Esophagus (tissue), 2 donors: ENCODE data around the gene SPDYE6. TPM values are rescaled to one million over a fixed set of nuclear protein-coding genes. Genes with fewer than 3 reads are reported as not detected.
A peak's percentile ranks its signal among the peaks of the same experiment; 100 is the strongest.
"Not testable (repeated sequence)": the region's sequence is repeated elsewhere in the genome, so short reads cannot be mapped to it uniquely, and the experiment has no call there.

Experiments
- H3K27ac ChIP-seq, 2 donors: one replicate each; pipeline ENCODE4 v1.5.1; 2013; ENCODE audit warnings: low read depth in 2 of 2, mild to moderate bottlenecking in 2 of 2, inconsistent platforms in 1 of 2, low read length in 1 of 2, moderate library complexity in 1 of 2
- H3K27me3 ChIP-seq, 2 donors: one replicate each; pipeline ENCODE4 v1.6.1; 2013; ENCODE audit warnings: low read length in 2 of 2, control low read depth in 1 of 2, mild to moderate bottlenecking in 1 of 2; ENCODE audit not compliant: insufficient read depth in 2 of 2, control insufficient read depth in 1 of 2
- H3K36me3 ChIP-seq, 2 donors: one replicate each; pipeline ENCODE4 v1.6.1; 2013; ENCODE audit warnings: low read length in 1 of 2; ENCODE audit not compliant: control insufficient read depth in 2 of 2, insufficient read depth in 2 of 2
- H3K4me1 ChIP-seq, 2 donors: one replicate each; pipeline ENCODE4 v1.6.1; 2013; ENCODE audit warnings: low read length in 1 of 2; ENCODE audit not compliant: control insufficient read depth in 2 of 2, insufficient read depth in 2 of 2
- H3K4me3 ChIP-seq, 2 donors: one replicate each; pipeline ENCODE4 v1.5.1; 2013; ENCODE audit warnings: low read length in 2 of 2, mild to moderate bottlenecking in 2 of 2, low read depth in 1 of 2, moderate library complexity in 1 of 2
- H3K9me3 ChIP-seq, 2 donors: one replicate each; pipeline ENCODE4 v1.6.1; 2013; ENCODE audit warnings: mild to moderate bottlenecking in 2 of 2, low read depth in 1 of 2, low read length in 1 of 2, moderate library complexity in 1 of 2; ENCODE audit not compliant: control insufficient read depth in 2 of 2, insufficient read depth in 1 of 2
- WGBS, 2 donors: extraction: QIAGEN DNeasy Blood & Tissue Kit; methylation state at CpG; one replicate each; pipeline ENCODE4 v1.1.7; 2013; 5-methylcytosine and 5-hydroxymethylcytosine counted together
- polyA plus RNA-seq, 2 donors: library from polyadenylated mRNA; stranded (reverse); fragments of 200-250 nt; gene quantifications; one replicate each; pipeline ENCODE4 v1.2.3, GENCODE V29; 2013
- donor health status: healthy with polysubstance abuse.
- donor health status: Bipolar disorder and iron deficiency.

The SPDYE6 gene, protein sequence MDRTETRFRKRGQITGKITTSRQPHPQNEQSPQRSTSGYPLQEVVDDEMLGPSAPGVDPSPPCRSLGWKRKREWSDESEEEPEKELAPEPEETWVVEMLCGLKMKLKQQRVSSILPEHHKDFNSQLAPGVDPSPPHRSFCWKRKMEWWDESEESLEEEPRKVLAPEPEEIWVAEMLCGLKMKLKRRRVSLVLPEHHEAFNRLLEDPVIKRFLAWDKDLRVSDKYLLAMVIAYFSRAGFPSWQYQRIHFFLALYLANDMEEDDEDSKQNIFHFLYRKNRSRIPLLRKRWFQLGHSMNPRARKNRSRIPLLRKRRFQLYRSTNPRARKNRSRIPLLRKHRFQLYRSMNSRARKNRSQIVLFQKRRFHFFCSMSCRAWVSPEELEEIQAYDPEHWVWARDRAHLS
- polyA plus RNA-seq, result under 1 TPM in 1 of 2 donors, not detected in 1; 0.22 TPM

DNA sequence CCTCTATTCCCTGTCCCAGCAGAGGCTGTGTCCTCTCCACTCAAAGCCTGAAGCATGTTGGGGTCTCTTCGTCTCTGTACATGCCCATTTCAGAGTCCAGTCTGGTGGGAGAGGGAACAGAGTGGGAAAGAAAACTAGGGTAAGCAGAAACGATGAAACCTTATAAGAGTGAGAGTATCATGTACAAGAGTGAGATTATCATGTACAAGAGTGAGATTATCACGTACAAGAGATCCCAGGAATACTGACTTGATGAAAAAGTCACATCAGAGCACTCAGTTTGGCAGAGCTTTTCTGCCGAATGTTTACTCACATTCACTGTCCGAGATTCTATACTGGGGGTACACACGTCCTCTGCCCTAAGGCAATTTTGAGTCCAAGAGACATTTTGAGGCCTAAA, at the start of gene SPDYE6:
Gene SPDYE6, minus strand, starts transcription at position 101 of the 400 bp plus-strand sequence. CDS start 421 bp downstream, outside the sequence.
- H3K36me3 ChIP-seq, H3K4me1 ChIP-seq, H3K4me3 ChIP-seq, H3K9me3 ChIP-seq, H3K27me3 ChIP-seq, H3K27ac ChIP-seq: not testable (repeated sequence)
- no CpG with 5 or more reads among the region's 6 CpGs for WGBS, 2 donors

- peaks cover 6 to 35% of the 10 kb centered on the region in 2 donors for H3K36me3 ChIP-seq
- WGBS, 2 donors, result 92 to 94% methylated on average over 5 of the region's 5 CpGs
- H3K27me3 ChIP-seq, H3K4me3 ChIP-seq, H3K4me1 ChIP-seq, H3K27ac ChIP-seq, H3K9me3 ChIP-seq: not testable (repeated sequence)
Observed at GRCh38 chr7:102404862-102405188, 48.6 kb upstream of the SPDYE6 start.

DNA sequence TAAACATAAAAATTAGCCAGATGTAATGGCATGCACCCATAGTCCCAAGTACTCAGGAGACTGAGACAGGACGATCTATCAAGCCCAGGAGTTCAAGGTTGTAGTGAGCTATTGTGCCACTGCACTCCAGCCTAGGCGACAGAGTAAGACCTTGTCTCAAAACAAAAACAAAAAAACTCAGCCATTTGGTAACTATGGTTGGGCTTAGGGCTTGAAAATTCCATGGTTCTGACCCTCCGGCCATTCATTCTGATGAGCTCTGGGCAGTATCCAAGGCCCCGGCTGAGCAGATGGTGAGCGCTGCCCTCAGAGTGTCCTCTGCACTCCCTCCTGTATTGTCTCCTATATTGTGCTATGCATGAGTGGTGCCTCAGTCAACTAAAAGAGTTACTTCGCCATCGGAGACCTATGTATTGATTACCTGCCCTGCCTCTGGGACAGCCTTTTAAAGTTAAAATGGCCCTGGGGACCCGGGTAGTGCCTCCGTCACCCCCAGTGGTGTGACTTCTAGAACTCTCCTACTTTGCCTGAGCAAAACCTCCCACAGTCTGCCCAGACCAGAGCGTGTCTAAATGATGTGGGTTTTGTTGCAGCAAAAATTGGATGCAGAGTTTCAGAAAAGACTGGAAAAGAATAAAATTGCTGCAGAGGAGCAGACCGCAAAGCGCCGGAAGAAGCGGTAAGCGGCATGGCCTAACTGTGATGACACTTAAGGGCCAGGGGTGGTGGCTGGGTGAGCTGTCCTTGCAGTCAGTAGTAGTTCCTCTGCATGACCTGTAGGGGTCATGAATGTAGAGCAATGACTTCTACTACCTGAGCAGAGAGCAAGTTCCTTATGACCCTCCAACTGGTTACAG, 48.0 kb upstream of the SPDYE6 start:
- Histone ChIP-seq H3K9me3 (no peaks in the 10 kb centered on the region), H3K36me3 (peaks cover 6 to 35% of the 10 kb centered on the region in 2 donors), H3K4me3 (no peak overlapping the region), H3K27ac (peak overlapping the region in 1 of 2 donors; percentile 2), H3K4me1 (no peaks in the 10 kb centered on the region), H3K27me3 (no peaks in the 10 kb centered on the region)
- WGBS, 2 donors, result 71 to 74% methylated on average over 15 of the region's 15 CpGs

- Histone ChIP-seq H3K27ac (no peak overlapping the region), H3K4me1 (no peaks in the 10 kb centered on the region), H3K36me3 (peaks cover 6 to 35% of the 10 kb centered on the region in 2 donors), H3K9me3 (no peaks in the 10 kb centered on the region), H3K27me3 (no peaks in the 10 kb centered on the region), H3K4me3 (no peak overlapping the region)
- 93 to 94% methylated on average over 3 of the region's 3 CpGs for WGBS, 2 donors
Observed at GRCh38 chr7:102403563-102403962, 47.3 kb upstream of the SPDYE6 start.

DNA sequence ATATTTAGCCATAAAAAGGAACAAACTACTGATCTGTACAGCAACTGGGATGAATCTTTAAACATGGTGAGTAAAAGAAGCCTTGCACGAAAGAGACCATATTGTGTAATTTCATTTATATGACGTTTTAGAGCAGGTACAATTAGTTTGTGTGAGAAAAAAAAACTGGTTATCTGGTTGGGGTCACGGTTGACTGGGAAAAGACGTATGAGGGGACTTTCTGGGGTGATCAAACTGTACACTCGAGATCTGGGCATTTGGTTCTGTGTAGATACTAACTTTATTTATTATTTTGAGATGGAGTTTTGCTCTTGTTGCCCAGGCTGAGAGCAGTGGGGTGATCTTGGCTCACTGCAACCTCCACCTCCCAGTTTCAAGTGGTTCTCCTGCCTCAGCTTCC, 44.1 kb upstream of the SPDYE6 start:
- H3K36me3 ChIP-seq, result peaks cover 6 to 15% of the 10 kb centered on the region in 2 donors
- WGBS, 2 donors, result 87 to 93% methylated on average over 5 of the region's 5 CpGs

GRCh38 chr7:102398543-102398942, 42.3 kb upstream of the SPDYE6 start:
- Histone ChIP-seq H3K4me3 (no peak overlapping the region), H3K27me3 (no peaks in the 10 kb centered on the region), H3K27ac (no peak overlapping the region), H3K36me3 (peaks cover 6 to 7% of the 10 kb centered on the region in 2 donors), H3K9me3 (no peaks in the 10 kb centered on the region), H3K4me1 (peaks cover 0 to 2% of the 10 kb centered on the region in 2 donors)
- 94 to 95% methylated on average over 8 of the region's 8 CpGs for WGBS, 2 donors

More for the DNA sequence above, 44.1 kb upstream of the SPDYE6 start:
- no peaks in the 10 kb centered on the region for H3K27me3 ChIP-seq
- no peak overlapping the region for H3K27ac ChIP-seq
- no peaks in the 10 kb centered on the region for H3K9me3 ChIP-seq
- H3K4me3 ChIP-seq, result no peak overlapping the region
- peaks cover 0 to 2% of the 10 kb centered on the region in 2 donors for H3K4me1 ChIP-seq

- Histone ChIP-seq H3K9me3 (no peaks in the 10 kb centered on the region), H3K4me1 (peaks cover 0 to 2% of the 10 kb centered on the region in 2 donors), H3K27me3 (no peaks in the 10 kb centered on the region), H3K36me3 (peaks cover 2% of the 10 kb centered on the region in 2 donors), H3K27ac (peak overlapping the region; percentile 69 to 90), H3K4me3 (peak overlapping the region; percentile 89 to 97)
- WGBS, 2 donors, result 0% methylated on average over 12 of the region's 12 CpGs
Observed at GRCh38 chr7:102396710-102397019, 40.4 kb upstream of the SPDYE6 start.

DNA sequence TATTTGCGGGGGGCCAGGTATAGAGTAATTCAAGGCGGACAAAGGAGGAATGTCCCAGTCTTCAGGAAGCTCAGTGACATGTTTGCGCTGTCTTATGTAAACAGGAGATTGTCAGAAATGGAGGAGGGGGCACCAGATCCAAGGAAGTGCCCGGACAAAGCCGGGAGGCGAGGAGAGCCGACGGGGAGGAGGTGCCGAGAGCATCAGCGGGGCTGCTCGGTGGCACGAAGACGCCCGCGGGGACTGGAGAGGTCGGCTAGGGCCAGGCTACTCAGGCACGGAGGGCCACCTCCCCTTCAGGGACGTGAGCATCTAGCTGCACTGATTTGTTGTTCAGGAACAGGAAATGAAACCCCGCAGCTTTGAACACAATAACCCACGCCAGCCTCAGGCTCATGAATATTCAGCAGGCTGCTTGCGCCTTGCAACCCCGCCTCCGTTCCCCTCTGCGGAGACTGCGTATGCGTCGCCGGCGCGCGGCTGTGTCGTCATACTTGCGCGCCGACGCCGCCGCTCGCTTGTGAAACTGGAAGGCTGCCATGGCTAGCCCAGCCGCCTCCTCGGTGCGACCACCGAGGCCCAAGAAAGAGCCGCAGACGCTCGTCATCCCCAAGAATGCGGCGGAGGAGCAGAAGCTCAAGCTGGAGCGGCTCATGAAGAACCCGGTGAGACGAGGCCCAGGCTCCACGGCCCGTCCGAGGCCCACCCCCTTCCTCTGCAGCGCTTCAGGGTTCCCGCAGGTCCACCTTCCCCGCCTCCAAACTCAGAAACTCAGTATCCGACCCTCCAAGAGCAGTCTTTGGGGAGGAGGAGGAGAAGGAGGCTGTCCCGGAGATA, 39.8 kb upstream of the SPDYE6 start, which contains the start of gene PRKRIP1:
Gene PRKRIP1, plus strand, starts transcription at position 491 of the 837 bp plus-strand sequence. Its CDS starts 49 bp downstream, at position 540.
- no peaks in the 10 kb centered on the region for H3K27me3 ChIP-seq
- peak within 1 kb of the TSS; percentile 89 to 97 for H3K4me3 ChIP-seq
- peaks cover 2% of the 10 kb centered on the region in 2 donors for H3K36me3 ChIP-seq
- WGBS, 2 donors, result 0% methylated on average over 57 of the region's 59 CpGs
- peak within 1 kb of the TSS; percentile 69 to 90 for H3K27ac ChIP-seq
- peaks cover 0 to 2% of the 10 kb centered on the region in 2 donors for H3K4me1 ChIP-seq
- no peaks in the 10 kb centered on the region for H3K9me3 ChIP-seq

GRCh38 chr7:102395592-102395872, 39.3 kb upstream of the SPDYE6 start:
- Histone ChIP-seq H3K4me1 (peaks cover 0 to 2% of the 10 kb centered on the region in 2 donors), H3K36me3 (peaks cover 2 to 3% of the 10 kb centered on the region in 2 donors), H3K4me3 (peak overlapping the region; percentile 89 to 97), H3K27me3 (no peaks in the 10 kb centered on the region), H3K27ac (peak overlapping the region; percentile 69 to 85), H3K9me3 (no peaks in the 10 kb centered on the region)
- WGBS, 2 donors, result 9 to 11% methylated on average over 9 of the region's 9 CpGs
